ENCODE results near the gene GPR146.

Gene GPR146

GRCh38 chr7:1011297-1012003, 32.9 kb upstream of the GPR146 start:
- DNase-seq = no peak

GRCh38 chr7:1012004-1012715, 32.2 kb upstream of the GPR146 start:
- DNase-seq = no peak

- no peak for DNase-seq
Measured at GRCh38 chr7:1012716-1013095, 31.6 kb upstream of the GPR146 start.

GRCh38 chr7:1013581-1013980, 30.8 kb upstream of the GPR146 start:
- no peak for DNase-seq

- no peak for DNase-seq
Measured at GRCh38 chr7:1014681-1015080, 29.7 kb upstream of the GPR146 start.

- no peak for DNase-seq
Measured at GRCh38 chr7:1015196-1016121, 28.9 kb upstream of the GPR146 start.

GRCh38 chr7:1016577-1017531, 27.5 kb upstream of the GPR146 start:
- DNase-seq = no peak

GRCh38 chr7:1017586-1018333, 26.6 kb upstream of the GPR146 start:
- DNase-seq = no peak

- no peak for DNase-seq
Measured at GRCh38 chr7:1018334-1018695, 26.0 kb upstream of the GPR146 start.

- DNase-seq = no peak
Measured at GRCh38 chr7:1019255-1019785, 25.0 kb upstream of the GPR146 start.

- no peak for DNase-seq
Measured at GRCh38 chr7:1019789-1020610, 24.3 kb upstream of the GPR146 start.

- DNase-seq = no peak
Measured at GRCh38 chr7:1020849-1021251, 23.5 kb upstream of the GPR146 start.

- no peak for DNase-seq
Measured at GRCh38 chr7:1021366-1021765, 23.0 kb upstream of the GPR146 start.

GRCh38 chr7:1021931-1022330, 22.4 kb upstream of the GPR146 start:
- no peak for DNase-seq

GRCh38 chr7:1022356-1022755, 22.0 kb upstream of the GPR146 start:
- DNase-seq = no peak

- DNase-seq = no peak
Measured at GRCh38 chr7:1022801-1023465, 21.4 kb upstream of the GPR146 start.

GRCh38 chr7:1024331-1024841, 20.0 kb upstream of the GPR146 start:
- DNase-seq = no peak

- no peak for DNase-seq
Measured at GRCh38 chr7:1024876-1025742, 19.2 kb upstream of the GPR146 start.

Measured in NCI-H526 (cell line).